ENCODE data around the gene AHCYL2. TPM values are rescaled to one million over a fixed set of nuclear protein-coding genes. Genes with fewer than 3 reads are reported as not detected.

The AHCYL2 gene
- total and polyA plus RNA-seq, 2 experiments from 2014 or later = 1.9 to 8.9 TPM

GRCh38 chr7:129389829-129390228 is 165.0 kb downstream of the AHCYL2 start:
- H3K27ac ChIP-seq = no peak overlapping the region
- no peak for DNase-seq
- TF ChIP-seq EZH2phosphoT487 (IDR thresholded peaks at IDR 0.05; ENCODE audit: insufficient read depth, low read depth) (no peak), EZH2 (IDR thresholded peaks at IDR 0.05; ENCODE audit: insufficient read depth, poor library complexity, severe bottlenecking) (no peak)
- H3K9ac ChIP-seq = no peak overlapping the region
- no peaks in the 10 kb centered on the region for H3K9me2 ChIP-seq (ENCODE audit: insufficient read depth)
- no peaks in the 10 kb centered on the region for H3K9me3 ChIP-seq (ENCODE audit: low read depth)
- no peaks in the 10 kb centered on the region for H3K27me3 ChIP-seq (replicated peaks; ENCODE audit: insufficient read depth)
- no peak overlapping the region for H3K4me2 ChIP-seq (ENCODE audit: unreplicated experiment)
- no peak overlapping the region for H2AFZ ChIP-seq
- H3F3A ChIP-seq (ENCODE audit: insufficient read depth) = no peaks in the 10 kb centered on the region
- H3K4me3 ChIP-seq = no peak overlapping the region
- in situ Hi-C loops (cut with MboI) = no loop called here
- no peaks in the 10 kb centered on the region for H3K36me3 ChIP-seq (ENCODE audit: low read depth)
- no peaks in the 10 kb centered on the region for H4K20me1 ChIP-seq (ENCODE audit: insufficient read depth)
- H3K79me2 ChIP-seq (ENCODE audit: insufficient read depth) = no peaks in the 10 kb centered on the region
- H3K4me1 ChIP-seq (ENCODE audit: insufficient read depth) = no peaks in the 10 kb centered on the region
- 82 to 89% methylated on average over 1 of the region's 1 CpG for WGBS, 2 experiments (ENCODE audit: low coverage in 1 of 2, low lambda C conversion rate in 2 of 2, missing lambda C conversion rate in 2 of 2)

GRCh38 chr7:129390314-129390713 is 165.5 kb downstream of the AHCYL2 start:
- no peaks in the 10 kb centered on the region for H4K20me1 ChIP-seq (ENCODE audit: insufficient read depth)
- no peaks in the 10 kb centered on the region for H3F3A ChIP-seq (ENCODE audit: insufficient read depth)
- in situ Hi-C loops (cut with MboI) = no loop called here
- no peak overlapping the region for H3K9ac ChIP-seq
- H2AFZ ChIP-seq = no peak overlapping the region
- H3K4me2 ChIP-seq (ENCODE audit: unreplicated experiment) = no peak overlapping the region
- no peaks in the 10 kb centered on the region for H3K27me3 ChIP-seq (replicated peaks; ENCODE audit: insufficient read depth)
- H3K9me3 ChIP-seq (ENCODE audit: low read depth) = no peaks in the 10 kb centered on the region
- H3K9me2 ChIP-seq (ENCODE audit: insufficient read depth) = no peaks in the 10 kb centered on the region
- TF ChIP-seq EZH2 (IDR thresholded peaks at IDR 0.05; ENCODE audit: insufficient read depth, poor library complexity, severe bottlenecking) = no peak
- no peak for TF ChIP-seq EZH2phosphoT487 (IDR thresholded peaks at IDR 0.05; ENCODE audit: insufficient read depth, low read depth)
- H3K36me3 ChIP-seq (ENCODE audit: low read depth) = no peaks in the 10 kb centered on the region
- H3K79me2 ChIP-seq (ENCODE audit: insufficient read depth) = no peaks in the 10 kb centered on the region
- no peak overlapping the region for H3K27ac ChIP-seq
- no peak for DNase-seq
- no peak overlapping the region for H3K4me3 ChIP-seq
- H3K4me1 ChIP-seq (ENCODE audit: insufficient read depth) = no peaks in the 10 kb centered on the region

DNA sequence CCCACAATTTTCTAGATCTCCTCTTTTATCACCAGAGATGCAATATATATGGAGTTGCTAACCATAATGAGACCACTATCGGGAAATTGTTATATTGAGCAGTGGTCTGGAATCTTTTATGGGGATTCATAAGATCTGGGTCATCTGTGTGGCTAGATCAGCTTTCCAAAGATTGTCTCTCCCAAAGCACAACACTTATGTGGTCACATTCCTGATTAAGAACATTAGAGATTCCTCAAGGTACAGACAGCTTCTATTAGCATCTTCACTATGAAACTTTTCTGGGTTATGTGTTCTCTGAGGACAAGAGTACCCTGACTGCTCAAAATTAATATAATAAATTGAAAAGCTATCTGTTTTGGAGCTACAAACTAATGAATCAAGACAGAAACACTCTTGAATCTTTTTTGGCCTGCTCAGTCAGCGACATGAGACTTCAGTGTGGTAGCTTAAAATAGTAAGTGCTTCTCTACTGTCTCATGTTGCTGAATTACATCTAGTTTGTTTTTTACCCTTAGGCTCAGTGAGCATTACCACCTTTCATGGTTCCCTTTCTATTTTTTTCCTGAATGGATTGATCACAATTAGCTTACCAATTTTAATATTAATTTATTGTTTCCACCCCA is 166.8 kb downstream of the AHCYL2 start:
- Histone ChIP-seq H3K79me2 (ENCODE audit: insufficient read depth) (no peaks in the 10 kb centered on the region), H3F3A (ENCODE audit: insufficient read depth) (no peaks in the 10 kb centered on the region), H3K9me2 (ENCODE audit: insufficient read depth) (no peaks in the 10 kb centered on the region), H3K27me3 (replicated peaks; ENCODE audit: insufficient read depth) (no peaks in the 10 kb centered on the region), H3K9ac (no peak overlapping the region), H2AFZ (no peak overlapping the region), H3K4me1 (ENCODE audit: insufficient read depth) (no peaks in the 10 kb centered on the region), H3K27ac (no peak overlapping the region), H3K4me3 (no peak overlapping the region), H4K20me1 (ENCODE audit: insufficient read depth) (no peaks in the 10 kb centered on the region), H3K36me3 (ENCODE audit: low read depth) (no peaks in the 10 kb centered on the region), H3K4me2 (ENCODE audit: unreplicated experiment) (no peak overlapping the region), H3K9me3 (ENCODE audit: low read depth) (no peaks in the 10 kb centered on the region)
- whole genome bisulfite sequencing, 2 experiments (ENCODE audit: low coverage in 1 of 2, low lambda C conversion rate in 2 of 2, missing lambda C conversion rate in 2 of 2) = 80 to 81% methylated on average over 2 of the region's 2 CpGs
- in situ Hi-C loops (cut with MboI) = no loop called here
- DNase-seq = no peak
- TF ChIP-seq EZH2phosphoT487 (IDR thresholded peaks at IDR 0.05; ENCODE audit: insufficient read depth, low read depth) (no peak), EZH2 (IDR thresholded peaks at IDR 0.05; ENCODE audit: insufficient read depth, poor library complexity, severe bottlenecking) (no peak)

GRCh38 chr7:129393255-129393654 is 168.4 kb downstream of the AHCYL2 start:
- H3K36me3 ChIP-seq (ENCODE audit: low read depth) = no peaks in the 10 kb centered on the region
- H3K4me2 ChIP-seq (ENCODE audit: unreplicated experiment) = no peak overlapping the region
- TF ChIP-seq EZH2 (IDR thresholded peaks at IDR 0.05; ENCODE audit: insufficient read depth, poor library complexity, severe bottlenecking) (no peak), EZH2phosphoT487 (IDR thresholded peaks at IDR 0.05; ENCODE audit: insufficient read depth, low read depth) (no peak)
- H3F3A ChIP-seq (ENCODE audit: insufficient read depth) = no peaks in the 10 kb centered on the region
- no peaks in the 10 kb centered on the region for H3K4me1 ChIP-seq (ENCODE audit: insufficient read depth)
- H3K9me2 ChIP-seq (ENCODE audit: insufficient read depth) = no peaks in the 10 kb centered on the region
- H3K9me3 ChIP-seq (ENCODE audit: low read depth) = no peaks in the 10 kb centered on the region
- H3K27me3 ChIP-seq (replicated peaks; ENCODE audit: insufficient read depth) = no peaks in the 10 kb centered on the region
- in situ Hi-C loops (cut with MboI) = no loop called here
- H3K79me2 ChIP-seq (ENCODE audit: insufficient read depth) = no peaks in the 10 kb centered on the region
- H3K4me3 ChIP-seq = no peak overlapping the region
- no peak overlapping the region for H2AFZ ChIP-seq
- no peak overlapping the region for H3K9ac ChIP-seq
- 88 to 94% methylated on average over 2 of the region's 2 CpGs for WGBS, 2 experiments (ENCODE audit: low coverage in 1 of 2, low lambda C conversion rate in 2 of 2, missing lambda C conversion rate in 2 of 2)
- H4K20me1 ChIP-seq (ENCODE audit: insufficient read depth) = no peaks in the 10 kb centered on the region
- H3K27ac ChIP-seq = no peak overlapping the region
- DNase-seq = no peak

- DNase-seq = no peak
- in situ Hi-C loops (cut with MboI) = no loop called here
- no peak for TF ChIP-seq EZH2 (IDR thresholded peaks at IDR 0.05; ENCODE audit: insufficient read depth, poor library complexity, severe bottlenecking)
- no peak for TF ChIP-seq EZH2phosphoT487 (IDR thresholded peaks at IDR 0.05; ENCODE audit: insufficient read depth, low read depth)
Observed at GRCh38 chr7:129394101-129394500, 169.3 kb downstream of the AHCYL2 start.

More at GRCh38 chr7:129394101-129394500, 169.3 kb downstream of the AHCYL2 start:
- Histone ChIP-seq H3K4me2 (ENCODE audit: unreplicated experiment) (no peak overlapping the region), H3K27me3 (replicated peaks; ENCODE audit: insufficient read depth) (no peaks in the 10 kb centered on the region), H3K79me2 (ENCODE audit: insufficient read depth) (no peaks in the 10 kb centered on the region), H2AFZ (no peak overlapping the region), H3K27ac (no peak overlapping the region), H3K9me3 (ENCODE audit: low read depth) (no peaks in the 10 kb centered on the region), H3K9me2 (ENCODE audit: insufficient read depth) (no peaks in the 10 kb centered on the region), H3K36me3 (ENCODE audit: low read depth) (no peaks in the 10 kb centered on the region), H4K20me1 (ENCODE audit: insufficient read depth) (no peaks in the 10 kb centered on the region), H3K4me1 (ENCODE audit: insufficient read depth) (no peaks in the 10 kb centered on the region), H3K4me3 (no peak overlapping the region), H3K9ac (no peak overlapping the region), H3F3A (ENCODE audit: insufficient read depth) (no peaks in the 10 kb centered on the region)
- WGBS, 2 experiments (ENCODE audit: low coverage in 1 of 2, low lambda C conversion rate in 2 of 2, missing lambda C conversion rate in 2 of 2) = 97 to 99% methylated on average over 4 of the region's 4 CpGs

Data from GM23248 (cell line).